SU-DHL-6 (cell line): ENCODE data around the gene TMEM39B.

Experiments
- EZH2phosphoT487 ChIP-seq: fragments of 200-600 bp; sonication (generic), shearing (Covaris generic); conservative IDR thresholded peaks from 2 replicates; pipeline ENCODE4 v1.6.1; 2018; ENCODE audit warnings: mild to moderate bottlenecking, antibody characterized with exemption, low read length, moderate library complexity, mixed read lengths
- TF ChIP-seq, protein P1 (sequence below): fragments of 200-600 bp; sonication (generic); IDR thresholded peaks from one replicate; pipeline ENCODE4 v1.5.1; 2017; ENCODE audit warnings: antibody characterized with exemption, mild to moderate bottlenecking, low read length, moderate library complexity; ENCODE audit not compliant: insufficient read depth, poor library complexity, severe bottlenecking

- TF ChIP-seq, protein P1, sequence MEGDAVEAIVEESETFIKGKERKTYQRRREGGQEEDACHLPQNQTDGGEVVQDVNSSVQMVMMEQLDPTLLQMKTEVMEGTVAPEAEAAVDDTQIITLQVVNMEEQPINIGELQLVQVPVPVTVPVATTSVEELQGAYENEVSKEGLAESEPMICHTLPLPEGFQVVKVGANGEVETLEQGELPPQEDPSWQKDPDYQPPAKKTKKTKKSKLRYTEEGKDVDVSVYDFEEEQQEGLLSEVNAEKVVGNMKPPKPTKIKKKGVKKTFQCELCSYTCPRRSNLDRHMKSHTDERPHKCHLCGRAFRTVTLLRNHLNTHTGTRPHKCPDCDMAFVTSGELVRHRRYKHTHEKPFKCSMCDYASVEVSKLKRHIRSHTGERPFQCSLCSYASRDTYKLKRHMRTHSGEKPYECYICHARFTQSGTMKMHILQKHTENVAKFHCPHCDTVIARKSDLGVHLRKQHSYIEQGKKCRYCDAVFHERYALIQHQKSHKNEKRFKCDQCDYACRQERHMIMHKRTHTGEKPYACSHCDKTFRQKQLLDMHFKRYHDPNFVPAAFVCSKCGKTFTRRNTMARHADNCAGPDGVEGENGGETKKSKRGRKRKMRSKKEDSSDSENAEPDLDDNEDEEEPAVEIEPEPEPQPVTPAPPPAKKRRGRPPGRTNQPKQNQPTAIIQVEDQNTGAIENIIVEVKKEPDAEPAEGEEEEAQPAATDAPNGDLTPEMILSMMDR, result no peak
- TF ChIP-seq EZH2phosphoT487, result no peak
These were observed 41.7 kb downstream of the TMEM39B start for GRCh38 chr1:32114420-32114819.
